ENCODE data around the gene ARHGAP10.
"Not testable (repeated sequence)": the region's sequence is repeated elsewhere in the genome, so short reads cannot be mapped to it uniquely, and the experiment has no call there.

ARHGAP10 gene

GRCh38 chr4:148081745-148082144, 349.9 kb downstream of the ARHGAP10 start:
- Histone ChIP-seq H3K4me3 (ENCODE audit: low read length) (no peak overlapping the region), H3K36me3 (ENCODE audit: control insufficient read depth, low read length) (no peaks in the 10 kb centered on the region), H4K20me1 (ENCODE audit: control insufficient read depth, insufficient read depth, low read depth, low read length) (no peaks in the 10 kb centered on the region), H3K4me2 (ENCODE audit: low read length) (no peak overlapping the region), H3K9me2 (replicated peaks; ENCODE audit: control insufficient read depth, low read length) (no peaks in the 10 kb centered on the region), H3K4me1 (ENCODE audit: control insufficient read depth, low read length) (no peaks in the 10 kb centered on the region), H3K79me2 (ENCODE audit: control insufficient read depth, low read length) (no peaks in the 10 kb centered on the region), H3K27ac (ENCODE audit: low read depth, low read length) (no peak overlapping the region), H3F3A (ENCODE audit: control insufficient read depth, insufficient read depth) (no peaks in the 10 kb centered on the region), H3K27me3 (ENCODE audit: control insufficient read depth, low read length) (no peaks in the 10 kb centered on the region), H3K9me3 (ENCODE audit: control insufficient read depth, insufficient read depth, low read length) (no peaks in the 10 kb centered on the region)
- no peak for TF ChIP-seq CTCF (IDR thresholded peaks at IDR 0.05; ENCODE audit: low read depth, low read length, poor library complexity, severe bottlenecking)
- TF ChIP-seq EZH2phosphoT487 (IDR thresholded peaks at IDR 0.05; ENCODE audit: borderline replicate concordance, low read length): no peak

- not testable (repeated sequence) for H3K27ac ChIP-seq (ENCODE audit: low read depth, low read length); H3K79me2 ChIP-seq (ENCODE audit: control insufficient read depth, low read length); H3K9me3 ChIP-seq (ENCODE audit: control insufficient read depth, insufficient read depth, low read length); H3K27me3 ChIP-seq (ENCODE audit: control insufficient read depth, low read length); H3K4me2 ChIP-seq (ENCODE audit: low read length); H3F3A ChIP-seq (ENCODE audit: control insufficient read depth, insufficient read depth); H3K4me1 ChIP-seq (ENCODE audit: control insufficient read depth, low read length); H3K36me3 ChIP-seq (ENCODE audit: control insufficient read depth, low read length); H3K4me3 ChIP-seq (ENCODE audit: low read length); H3K9me2 ChIP-seq (replicated peaks; ENCODE audit: control insufficient read depth, low read length); H4K20me1 ChIP-seq (ENCODE audit: control insufficient read depth, insufficient read depth, low read depth, low read length)
Observed at GRCh38 chr4:148083073-148083472, 351.2 kb downstream of the ARHGAP10 start.

GRCh38 chr4:148089624-148090023, 357.7 kb downstream of the ARHGAP10 start:
- H3K9me3 ChIP-seq (ENCODE audit: control insufficient read depth, insufficient read depth, low read length): no peaks in the 10 kb centered on the region
- H3K36me3 ChIP-seq (ENCODE audit: control insufficient read depth, low read length): no peaks in the 10 kb centered on the region
- H3K4me2 ChIP-seq (ENCODE audit: low read length): no peak overlapping the region
- TF ChIP-seq EZH2phosphoT487 (IDR thresholded peaks at IDR 0.05; ENCODE audit: borderline replicate concordance, low read length): no peak
- no peak for TF ChIP-seq CTCF (IDR thresholded peaks at IDR 0.05; ENCODE audit: low read depth, low read length, poor library complexity, severe bottlenecking)
- no peak overlapping the region for H3K27ac ChIP-seq (ENCODE audit: low read depth, low read length)
- no peak overlapping the region for H3K4me3 ChIP-seq (ENCODE audit: low read length)
- H3F3A ChIP-seq (ENCODE audit: control insufficient read depth, insufficient read depth): no peaks in the 10 kb centered on the region
- H3K4me1 ChIP-seq (ENCODE audit: control insufficient read depth, low read length): no peaks in the 10 kb centered on the region
- H4K20me1 ChIP-seq (ENCODE audit: control insufficient read depth, insufficient read depth, low read depth, low read length): no peaks in the 10 kb centered on the region
- no peaks in the 10 kb centered on the region for H3K27me3 ChIP-seq (ENCODE audit: control insufficient read depth, low read length)
- no peaks in the 10 kb centered on the region for H3K9me2 ChIP-seq (replicated peaks; ENCODE audit: control insufficient read depth, low read length)
- no peaks in the 10 kb centered on the region for H3K79me2 ChIP-seq (ENCODE audit: control insufficient read depth, low read length)

GRCh38 chr4:148090029-148090428, 358.1 kb downstream of the ARHGAP10 start:
- TF ChIP-seq CTCF (IDR thresholded peaks at IDR 0.05; ENCODE audit: low read depth, low read length, poor library complexity, severe bottlenecking) (no peak), EZH2phosphoT487 (IDR thresholded peaks at IDR 0.05; ENCODE audit: borderline replicate concordance, low read length) (no peak)
- Histone ChIP-seq H3K9me3 (ENCODE audit: control insufficient read depth, insufficient read depth, low read length) (no peaks in the 10 kb centered on the region), H3K4me3 (ENCODE audit: low read length) (no peak overlapping the region), H3K36me3 (ENCODE audit: control insufficient read depth, low read length) (no peaks in the 10 kb centered on the region), H3K27me3 (ENCODE audit: control insufficient read depth, low read length) (no peaks in the 10 kb centered on the region), H3K4me1 (ENCODE audit: control insufficient read depth, low read length) (no peaks in the 10 kb centered on the region), H3F3A (ENCODE audit: control insufficient read depth, insufficient read depth) (no peaks in the 10 kb centered on the region), H3K4me2 (ENCODE audit: low read length) (no peak overlapping the region), H3K27ac (ENCODE audit: low read depth, low read length) (no peak overlapping the region), H3K79me2 (ENCODE audit: control insufficient read depth, low read length) (no peaks in the 10 kb centered on the region), H3K9me2 (replicated peaks; ENCODE audit: control insufficient read depth, low read length) (no peaks in the 10 kb centered on the region), H4K20me1 (ENCODE audit: control insufficient read depth, insufficient read depth, low read depth, low read length) (no peaks in the 10 kb centered on the region)
